SH-SY5Y (cell line): ENCODE results near the gene KLHL29.

Experiments used
- GATA2 ChIP-seq: IDR thresholded peaks from 2 replicates; pipeline ENCODE4 v1.6.1; 2011; ENCODE audit warnings: mild to moderate bottlenecking, low read depth, low read length
- GATA3 ChIP-seq: IDR thresholded peaks from 2 replicates; pipeline ENCODE4 v1.6.1; 2011; ENCODE audit warnings: low read depth, mild to moderate bottlenecking, low read length, moderate library complexity

- no peak for TF ChIP-seq GATA3
- no peak for TF ChIP-seq GATA2
Measured at GRCh38 chr2:23488584-23488983, 103.6 kb downstream of the KLHL29 start.
